Measurements from ENCODE around the gene KIF26A.

The KIF26A gene

GRCh38 chr14:104161602-104162367 lies 23.4 kb downstream of the KIF26A start:
- DNase-seq: no peak

- no peak for DNase-seq
These were observed 24.1 kb downstream of the KIF26A start for GRCh38 chr14:104162495-104162894.

- DNase-seq: no peak
These were observed 25.2 kb downstream of the KIF26A start for GRCh38 chr14:104163541-104163940.

GRCh38 chr14:104164041-104164440 lies 25.7 kb downstream of the KIF26A start:
- no peak for DNase-seq

- no peak for DNase-seq
These were observed 26.1 kb downstream of the KIF26A start for GRCh38 chr14:104164512-104164911.

- DNase-seq: no peak
These were observed 28.3 kb downstream of the KIF26A start for GRCh38 chr14:104166698-104167097.

GRCh38 chr14:104168603-104169002 lies 30.2 kb downstream of the KIF26A start:
- no peak for DNase-seq

- no peak for DNase-seq
These were observed 30.8 kb downstream of the KIF26A start for GRCh38 chr14:104169005-104169698.

GRCh38 chr14:104169699-104170479 lies 31.5 kb downstream of the KIF26A start:
- DNase-seq: no peak

GRCh38 chr14:104171029-104171697 lies 32.8 kb downstream of the KIF26A start:
- DNase-seq: no peak

- no peak for DNase-seq
These were observed 33.5 kb downstream of the KIF26A start for GRCh38 chr14:104171895-104172294.

- no peak for DNase-seq
These were observed 34.0 kb downstream of the KIF26A start for GRCh38 chr14:104172349-104172748.

GRCh38 chr14:104172880-104173279 lies 34.5 kb downstream of the KIF26A start:
- no peak for DNase-seq

GRCh38 chr14:104174051-104174450 lies 35.7 kb downstream of the KIF26A start:
- no peak for DNase-seq

- DNase-seq: no peak
These were observed 36.7 kb downstream of the KIF26A start for GRCh38 chr14:104175041-104175440.

GRCh38 chr14:104175811-104176210 lies 37.4 kb downstream of the KIF26A start:
- no peak for DNase-seq

GRCh38 chr14:104176611-104177010 lies 38.2 kb downstream of the KIF26A start:
- no peak for DNase-seq

- DNase-seq: no peak
These were observed 39.0 kb downstream of the KIF26A start for GRCh38 chr14:104177411-104177810.

GRCh38 chr14:104178279-104178678 lies 39.9 kb downstream of the KIF26A start:
- DNase-seq: no peak

GRCh38 chr14:104179126-104179525 lies 40.7 kb downstream of the KIF26A start:
- no peak for DNase-seq

- DNase-seq: no peak
These were observed 41.3 kb downstream of the KIF26A start for GRCh38 chr14:104179564-104180129.

- no peak for DNase-seq
These were observed 42.3 kb downstream of the KIF26A start for GRCh38 chr14:104180561-104181165.

All from stimulated activated naive CD4-positive, alpha-beta T cell (primary cell).